ENCODE measurements around the gene VTI1A.

DNA sequence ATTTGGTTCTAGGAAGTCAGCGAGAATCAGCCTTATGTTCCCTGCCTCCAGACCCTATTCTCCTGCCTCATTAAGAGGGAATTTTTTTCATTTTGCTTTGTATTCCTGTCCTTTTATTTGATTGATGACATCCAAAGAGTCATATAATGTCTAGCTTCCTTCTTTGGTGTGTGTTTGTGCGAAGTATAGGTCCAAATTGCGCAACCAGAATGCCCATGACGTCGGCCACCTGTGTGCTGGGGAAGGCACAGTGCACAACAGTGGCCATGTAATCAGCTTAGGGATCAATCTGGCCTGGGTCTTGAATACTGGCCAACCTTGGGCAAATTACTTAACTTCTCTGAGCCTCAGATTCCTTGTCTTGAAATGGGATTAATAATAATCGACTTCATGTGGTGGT, 206.2 kb downstream of the VTI1A start:
- TF ChIP-seq, protein P1, sequence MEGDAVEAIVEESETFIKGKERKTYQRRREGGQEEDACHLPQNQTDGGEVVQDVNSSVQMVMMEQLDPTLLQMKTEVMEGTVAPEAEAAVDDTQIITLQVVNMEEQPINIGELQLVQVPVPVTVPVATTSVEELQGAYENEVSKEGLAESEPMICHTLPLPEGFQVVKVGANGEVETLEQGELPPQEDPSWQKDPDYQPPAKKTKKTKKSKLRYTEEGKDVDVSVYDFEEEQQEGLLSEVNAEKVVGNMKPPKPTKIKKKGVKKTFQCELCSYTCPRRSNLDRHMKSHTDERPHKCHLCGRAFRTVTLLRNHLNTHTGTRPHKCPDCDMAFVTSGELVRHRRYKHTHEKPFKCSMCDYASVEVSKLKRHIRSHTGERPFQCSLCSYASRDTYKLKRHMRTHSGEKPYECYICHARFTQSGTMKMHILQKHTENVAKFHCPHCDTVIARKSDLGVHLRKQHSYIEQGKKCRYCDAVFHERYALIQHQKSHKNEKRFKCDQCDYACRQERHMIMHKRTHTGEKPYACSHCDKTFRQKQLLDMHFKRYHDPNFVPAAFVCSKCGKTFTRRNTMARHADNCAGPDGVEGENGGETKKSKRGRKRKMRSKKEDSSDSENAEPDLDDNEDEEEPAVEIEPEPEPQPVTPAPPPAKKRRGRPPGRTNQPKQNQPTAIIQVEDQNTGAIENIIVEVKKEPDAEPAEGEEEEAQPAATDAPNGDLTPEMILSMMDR (IDR thresholded peaks at IDR 0.05; ENCODE audit: poor library complexity), result no peak
- TF ChIP-seq EZH2 (IDR thresholded peaks at IDR 0.05; ENCODE audit: borderline replicate concordance), result no peak
